ENCODE measurements around the gene COMTD1.
"Not testable (repeated sequence)": the region's sequence is repeated elsewhere in the genome, so short reads cannot be mapped to it uniquely, and the experiment has no call there.

The COMTD1 gene

GRCh38 chr10:75226095-75226494 lies 9.7 kb downstream of the COMTD1 start:
- DNase-seq (ENCODE audit: extremely low read depth in 1 of 2, low read depth in 1 of 2): no peak

DNA sequence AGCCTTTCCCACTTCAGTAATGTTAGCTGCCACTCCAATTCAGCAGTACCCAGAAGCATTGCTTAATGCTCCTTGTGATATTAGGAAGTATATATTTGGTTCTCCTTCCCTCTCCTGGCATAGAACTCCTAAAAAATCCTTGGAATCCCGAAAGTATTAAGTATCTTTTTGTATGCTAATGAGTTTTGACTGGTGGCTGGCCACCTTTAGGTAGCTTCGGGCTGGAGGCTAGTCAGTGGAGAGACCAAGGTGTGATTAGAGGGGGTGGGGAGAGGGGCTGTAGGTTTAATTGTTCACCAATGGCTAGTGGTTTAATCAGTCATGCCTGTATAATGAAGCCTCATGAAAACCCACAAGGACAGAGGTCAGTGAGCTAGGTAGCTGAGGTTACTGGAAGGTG lies 12.2 kb downstream of the COMTD1 start:
- DNase-seq (ENCODE audit: extremely low read depth in 1 of 2, low read depth in 1 of 2): no peak

DNA sequence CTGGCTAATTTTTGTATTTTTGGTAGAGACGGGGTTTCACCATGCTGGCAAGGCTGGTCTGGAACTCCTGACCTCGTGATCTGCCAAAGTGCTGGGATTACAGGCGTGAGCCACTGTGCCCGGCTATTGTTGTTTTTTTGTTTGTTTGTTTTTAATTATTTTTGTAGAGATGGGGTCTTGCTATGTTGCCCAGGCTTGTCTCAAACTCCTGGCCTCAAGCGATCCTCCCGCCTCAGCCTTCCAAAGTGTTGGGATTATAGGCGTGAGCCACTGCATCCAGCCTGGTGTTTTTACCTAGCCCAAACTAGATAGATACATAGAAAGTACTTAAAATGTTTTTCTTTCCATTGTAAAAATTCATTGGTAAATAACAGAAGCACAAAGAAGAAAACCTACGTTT lies 14.3 kb downstream of the COMTD1 start:
- DNase-seq (ENCODE audit: extremely low read depth in 1 of 2, low read depth in 1 of 2): not testable (repeated sequence)

DNA sequence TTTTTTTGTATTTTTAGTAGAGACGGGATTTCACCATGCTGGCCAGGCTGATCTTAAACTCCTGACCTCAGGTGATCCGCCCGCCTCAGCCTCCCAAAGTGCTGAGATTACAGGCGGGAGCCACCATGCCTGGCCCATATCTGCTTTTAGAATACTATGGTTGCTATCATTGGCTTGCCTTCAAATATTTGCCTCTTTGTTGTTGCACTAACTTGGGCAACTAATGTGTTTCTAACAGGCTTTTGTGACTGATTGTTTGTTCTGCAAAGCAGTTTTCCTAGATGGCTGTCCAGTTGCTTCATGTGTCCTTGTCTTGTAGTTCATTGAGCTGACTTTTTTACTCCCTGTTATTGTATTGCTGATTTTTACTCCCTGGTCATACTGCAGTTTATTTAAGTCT lies 15.5 kb downstream of the COMTD1 start:
- no peak for DNase-seq (ENCODE audit: extremely low read depth in 1 of 2, low read depth in 1 of 2)

DNA sequence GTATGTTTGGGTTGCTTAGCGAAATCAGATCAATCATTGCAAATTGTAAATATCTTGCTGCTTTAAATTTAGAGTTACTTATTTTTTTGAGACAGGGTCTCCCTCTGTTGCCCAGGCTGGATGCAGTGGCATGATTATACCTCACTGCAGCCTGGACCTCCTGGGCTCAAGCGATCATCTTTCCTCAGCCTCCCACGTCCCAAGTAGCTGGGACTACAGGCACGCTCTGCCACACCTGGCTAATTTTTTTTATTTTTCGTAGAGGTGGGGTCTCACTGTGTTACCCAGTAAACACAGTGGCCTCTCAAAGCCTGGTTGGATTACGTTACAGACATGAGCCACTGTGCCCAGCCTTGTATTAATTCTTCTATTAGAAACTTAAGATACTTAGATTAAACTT lies 23.4 kb downstream of the COMTD1 start:
- DNase-seq (ENCODE audit: extremely low read depth in 1 of 2, low read depth in 1 of 2): no peak

GRCh38 chr10:75211007-75211691 lies 24.6 kb downstream of the COMTD1 start:
- no peak for DNase-seq (ENCODE audit: extremely low read depth in 1 of 2, low read depth in 1 of 2)

- DNase-seq (ENCODE audit: extremely low read depth in 1 of 2, low read depth in 1 of 2): peak; percentile 86 to 92
These were observed 25.3 kb downstream of the COMTD1 start, which contains the start of gene VDAC2 for GRCh38 chr10:75210282-75211006. Gene VDAC2, plus strand, starts transcription at chr10:75210796. Its CDS starts 363 bp downstream, at chr10:75211159.

GRCh38 chr10:75209921-75210281 lies 25.9 kb downstream of the COMTD1 start:
- DNase-seq (ENCODE audit: extremely low read depth in 1 of 2, low read depth in 1 of 2): peak; percentile 35 to 65

- no peak for DNase-seq (ENCODE audit: extremely low read depth in 1 of 2, low read depth in 1 of 2)
These were observed 26.5 kb downstream of the COMTD1 start for GRCh38 chr10:75209086-75209920.

GRCh38 chr10:75208181-75208580 lies 27.6 kb downstream of the COMTD1 start:
- DNase-seq (ENCODE audit: extremely low read depth in 1 of 2, low read depth in 1 of 2): no peak

GRCh38 chr10:75207857-75208144 lies 28.0 kb downstream of the COMTD1 start:
- no peak for DNase-seq (ENCODE audit: extremely low read depth in 1 of 2, low read depth in 1 of 2)

DNA sequence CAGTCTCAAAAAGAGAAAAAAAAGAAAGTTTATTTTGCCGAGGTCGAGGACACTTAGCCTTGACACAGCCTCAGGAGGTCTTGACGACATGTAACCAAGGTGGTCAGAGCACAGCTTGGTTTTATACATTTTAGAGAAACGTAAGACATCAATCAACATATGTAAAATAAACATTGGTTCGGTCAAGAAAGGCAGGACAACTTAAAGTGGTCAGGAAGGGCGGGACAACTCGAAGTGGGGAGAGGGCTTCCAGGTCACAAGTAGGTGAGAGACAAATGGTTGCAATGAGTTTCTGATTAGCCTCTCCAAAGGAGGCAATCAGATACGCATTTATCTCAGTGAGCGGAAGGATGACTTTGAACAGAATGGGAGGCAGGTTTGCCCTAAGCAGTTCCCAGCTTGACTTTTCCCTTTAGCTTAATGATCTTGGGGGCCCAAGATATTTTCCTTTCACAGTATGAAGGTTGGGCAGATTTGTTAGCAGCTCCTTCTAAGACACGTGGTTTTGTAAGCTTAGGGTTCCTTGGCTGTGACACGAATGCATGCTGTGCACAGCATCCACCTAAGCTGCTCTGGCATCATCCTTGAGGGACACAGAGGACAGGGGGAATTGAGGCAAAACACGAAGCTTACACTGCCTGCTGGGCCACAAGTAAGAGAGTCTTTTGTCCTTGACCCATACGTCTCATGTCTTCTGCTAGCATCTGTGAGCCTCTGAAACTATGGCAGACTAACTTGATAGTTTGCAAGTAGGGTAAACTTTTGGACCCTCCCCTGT lies 28.5 kb downstream of the COMTD1 start:
- no peak for DNase-seq (ENCODE audit: extremely low read depth in 1 of 2, low read depth in 1 of 2)

DNA sequence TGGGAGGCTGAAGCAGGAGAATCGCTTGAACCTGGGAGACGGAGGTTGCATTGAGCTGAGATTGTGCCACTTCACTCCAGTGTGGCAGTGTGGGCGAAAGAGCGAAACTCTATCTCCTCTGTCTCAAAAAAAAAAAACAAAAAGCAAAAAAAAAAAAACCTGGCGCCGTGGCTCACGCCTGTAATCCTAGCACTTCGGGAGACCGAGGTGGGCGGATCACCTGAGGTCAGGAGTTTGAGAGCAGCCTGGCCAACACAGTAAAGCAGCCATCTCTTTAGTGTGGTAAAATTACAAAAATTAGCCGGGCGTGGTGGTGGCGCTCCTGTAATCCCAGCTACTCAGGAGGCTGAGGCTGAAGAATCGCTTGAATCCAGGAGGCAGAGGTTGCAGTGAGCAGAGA lies 29.1 kb downstream of the COMTD1 start:
- DNase-seq (ENCODE audit: extremely low read depth in 1 of 2, low read depth in 1 of 2): not testable (repeated sequence)

GRCh38 chr10:75205908-75206307 lies 29.8 kb downstream of the COMTD1 start:
- no peak for DNase-seq (ENCODE audit: extremely low read depth in 1 of 2, low read depth in 1 of 2)

DNA sequence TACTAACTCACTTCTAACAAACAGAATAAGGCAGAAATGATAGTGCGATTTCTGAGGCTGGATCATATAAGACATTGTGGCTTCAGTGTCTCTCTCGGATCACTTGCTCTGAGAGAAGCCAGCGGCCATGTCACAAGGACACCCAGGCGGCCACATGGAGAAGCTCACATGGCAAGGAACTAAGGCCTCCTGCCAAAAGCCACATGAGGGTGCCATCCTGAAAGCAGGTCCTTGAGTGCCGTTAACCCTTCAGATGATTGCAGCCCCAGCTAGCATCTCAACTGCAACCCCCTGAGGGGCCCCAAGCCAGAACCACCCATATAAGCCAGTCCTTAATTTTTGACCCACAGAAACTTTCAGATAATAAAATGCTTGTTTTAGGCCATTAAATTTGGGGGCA lies 32.0 kb downstream of the COMTD1 start:
- DNase-seq (ENCODE audit: extremely low read depth in 1 of 2, low read depth in 1 of 2): no peak

GRCh38 chr10:75203046-75203620 lies 32.6 kb downstream of the COMTD1 start:
- DNase-seq (ENCODE audit: extremely low read depth in 1 of 2, low read depth in 1 of 2): not testable (repeated sequence)

GRCh38 chr10:75202321-75203045 lies 33.3 kb downstream of the COMTD1 start:
- no peak for DNase-seq (ENCODE audit: extremely low read depth in 1 of 2, low read depth in 1 of 2)

DNA sequence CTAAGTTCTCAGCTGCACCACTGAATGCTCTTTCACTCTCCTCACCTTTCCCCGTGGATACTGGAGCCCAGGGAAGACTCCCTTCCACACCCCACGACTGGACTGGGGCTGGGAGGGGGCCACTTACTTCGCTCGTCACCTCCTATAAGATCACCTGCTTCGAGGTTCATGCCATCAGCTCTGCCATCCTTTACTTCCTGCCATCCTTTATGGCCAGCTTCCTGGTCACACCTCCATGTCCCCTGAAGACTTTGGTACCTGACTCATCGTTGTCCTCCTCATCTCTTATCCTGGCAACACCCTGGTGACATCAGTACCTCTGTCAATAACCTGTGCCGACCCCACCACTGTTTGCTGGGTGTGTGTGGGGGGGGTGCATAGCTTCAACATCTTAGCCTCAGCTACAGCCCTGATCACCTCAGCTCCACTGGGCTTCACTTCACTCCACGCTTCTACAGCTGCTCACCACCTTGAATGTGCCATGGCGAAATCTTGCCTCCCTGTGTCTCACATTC lies 33.9 kb downstream of the COMTD1 start:
- no peak for DNase-seq (ENCODE audit: extremely low read depth in 1 of 2, low read depth in 1 of 2)

GRCh38 chr10:75199949-75200348 lies 35.8 kb downstream of the COMTD1 start:
- not testable (repeated sequence) for DNase-seq (ENCODE audit: extremely low read depth in 1 of 2, low read depth in 1 of 2)

DNA sequence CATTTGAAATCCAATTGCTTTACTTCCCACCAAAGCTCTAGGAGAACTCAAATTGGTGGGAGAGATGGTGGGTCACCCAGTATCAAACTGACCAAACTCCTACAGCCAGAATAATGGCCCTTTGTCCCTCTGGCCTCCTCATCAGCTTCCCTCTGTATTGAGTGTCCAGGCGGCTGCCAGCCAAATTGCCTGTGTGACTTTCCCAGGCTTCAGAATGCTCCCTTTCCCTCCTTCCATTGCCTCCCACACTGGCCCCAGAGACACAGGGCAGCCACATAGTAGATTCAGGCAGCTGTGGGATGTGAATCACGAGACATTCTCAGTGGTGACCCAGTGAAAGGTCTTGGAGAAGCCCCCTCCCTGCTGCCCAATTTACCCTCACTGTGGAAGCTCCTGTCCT lies 37.9 kb downstream of the COMTD1 start:
- DNase-seq (ENCODE audit: extremely low read depth in 1 of 2, low read depth in 1 of 2): no peak
